Activated naive CD8-positive, alpha-beta T cell (primary cell): ENCODE data around the gene LRMDA.
"Not testable (repeated sequence)": the region's sequence is repeated elsewhere in the genome, so short reads cannot be mapped to it uniquely, and the experiment has no call there.

ENCODE experiments used
- H3K27ac Mint-ChIP-seq: one replicate; pipeline ENCODE4 v1.8.0; 2021; ENCODE audit warnings: mixed read lengths
- H3K27me3 Mint-ChIP-seq: one replicate; pipeline ENCODE4 v1.8.0; 2021; ENCODE audit warnings: mixed read lengths
- H3K36me3 Mint-ChIP-seq: one replicate; pipeline ENCODE4 v1.8.0; 2021; ENCODE audit warnings: mixed read lengths
- H3K4me1 Mint-ChIP-seq: one replicate; pipeline ENCODE4 v1.8.0; 2021; ENCODE audit warnings: low read depth, mixed read lengths
- H3K4me3 Mint-ChIP-seq: one replicate; pipeline ENCODE4 v1.8.0; 2021; ENCODE audit warnings: mild to moderate bottlenecking, mixed read lengths
- H3K9me3 Mint-ChIP-seq: one replicate; pipeline ENCODE4 v1.8.0; 2021; ENCODE audit warnings: low read depth, mixed read lengths

LRMDA gene

DNA sequence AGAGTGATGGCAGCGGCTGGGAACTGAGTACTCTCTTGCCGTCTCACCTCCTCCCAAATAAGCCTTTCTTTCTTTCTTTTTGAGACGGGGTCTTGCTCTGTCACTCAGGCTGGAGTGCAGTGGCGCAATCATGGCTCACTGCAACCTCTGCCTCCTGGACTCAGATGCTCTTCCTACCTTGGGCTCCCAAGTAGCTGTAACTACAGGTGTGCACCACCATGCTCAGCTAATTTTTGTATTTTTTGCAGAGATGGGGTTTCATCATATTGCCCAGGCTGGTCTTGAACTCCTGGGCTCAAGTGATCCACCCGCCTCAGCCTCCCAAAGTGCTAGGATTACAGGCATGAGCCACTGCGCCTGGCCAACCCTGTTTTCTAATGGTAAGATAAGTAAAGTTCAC is 174.4 kb downstream of the LRMDA start:
- H3K4me1 Mint-ChIP-seq, H3K27me3 Mint-ChIP-seq, H3K4me3 Mint-ChIP-seq, H3K36me3 Mint-ChIP-seq, H3K27ac Mint-ChIP-seq, H3K9me3 Mint-ChIP-seq: not testable (repeated sequence)

DNA sequence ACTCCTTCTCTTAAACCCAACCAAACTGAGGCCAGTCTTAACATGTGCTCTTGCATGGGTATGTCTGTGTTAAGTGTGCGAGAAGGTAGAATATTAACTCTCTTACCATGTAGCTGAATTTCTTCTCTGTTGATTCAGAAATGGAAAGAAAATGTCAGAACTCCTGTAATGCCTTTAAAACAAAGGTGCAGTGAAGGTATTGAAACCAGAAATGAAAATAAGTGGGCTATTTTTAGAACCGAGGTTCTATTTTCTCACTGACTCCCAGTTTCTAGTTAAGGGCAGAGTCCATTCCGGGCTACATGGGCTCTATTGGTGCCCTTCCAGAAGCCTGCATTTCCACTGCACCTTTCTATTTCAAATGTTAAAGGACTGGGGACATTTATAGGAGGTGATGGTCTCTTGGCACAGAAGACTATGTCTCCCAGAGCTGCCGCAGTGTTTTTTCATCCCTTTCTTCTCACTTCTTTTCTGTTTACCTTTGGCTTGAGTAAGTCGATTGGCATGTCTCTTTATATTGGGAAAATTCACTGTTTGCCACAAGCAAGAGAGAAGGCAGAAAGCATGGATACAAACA is 174.9 kb downstream of the LRMDA start:
- no peaks in the 10 kb centered on the region for H3K36me3 Mint-ChIP-seq
- H3K27ac Mint-ChIP-seq: no peak overlapping the region
- H3K27me3 Mint-ChIP-seq: peaks cover 5% of the 10 kb centered on the region
- H3K4me3 Mint-ChIP-seq: no peak overlapping the region
- no peaks in the 10 kb centered on the region for H3K9me3 Mint-ChIP-seq
- no peaks in the 10 kb centered on the region for H3K4me1 Mint-ChIP-seq

DNA sequence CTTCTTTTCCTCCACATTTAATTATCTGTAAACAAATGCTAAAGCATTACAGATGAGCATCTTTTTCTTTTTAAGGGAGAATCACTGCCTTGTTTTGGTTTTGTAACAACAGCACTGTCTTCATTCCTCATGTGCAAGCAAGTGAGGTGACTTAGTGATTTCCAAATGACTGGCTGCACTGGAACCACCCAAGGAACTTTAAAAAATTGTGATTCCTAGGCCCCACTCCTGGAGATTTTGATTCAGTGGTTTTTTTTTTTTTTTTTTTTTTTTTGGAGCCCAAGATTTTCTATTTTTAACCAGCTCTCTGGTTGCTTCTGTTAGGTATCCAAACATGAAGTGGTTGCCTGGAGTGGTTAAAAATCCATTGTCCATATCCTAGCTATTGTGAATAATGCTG is 176.2 kb downstream of the LRMDA start:
- H3K4me3 Mint-ChIP-seq: no peak overlapping the region
- no peaks in the 10 kb centered on the region for H3K4me1 Mint-ChIP-seq
- H3K27ac Mint-ChIP-seq: no peak overlapping the region
- no peaks in the 10 kb centered on the region for H3K36me3 Mint-ChIP-seq
- H3K9me3 Mint-ChIP-seq: no peaks in the 10 kb centered on the region
- peaks cover 5% of the 10 kb centered on the region for H3K27me3 Mint-ChIP-seq

GRCh38 chr10:75610183-75610582 is 178.8 kb downstream of the LRMDA start:
- no peaks in the 10 kb centered on the region for H3K36me3 Mint-ChIP-seq
- H3K4me1 Mint-ChIP-seq: no peaks in the 10 kb centered on the region
- H3K27ac Mint-ChIP-seq: no peak overlapping the region

DNA sequence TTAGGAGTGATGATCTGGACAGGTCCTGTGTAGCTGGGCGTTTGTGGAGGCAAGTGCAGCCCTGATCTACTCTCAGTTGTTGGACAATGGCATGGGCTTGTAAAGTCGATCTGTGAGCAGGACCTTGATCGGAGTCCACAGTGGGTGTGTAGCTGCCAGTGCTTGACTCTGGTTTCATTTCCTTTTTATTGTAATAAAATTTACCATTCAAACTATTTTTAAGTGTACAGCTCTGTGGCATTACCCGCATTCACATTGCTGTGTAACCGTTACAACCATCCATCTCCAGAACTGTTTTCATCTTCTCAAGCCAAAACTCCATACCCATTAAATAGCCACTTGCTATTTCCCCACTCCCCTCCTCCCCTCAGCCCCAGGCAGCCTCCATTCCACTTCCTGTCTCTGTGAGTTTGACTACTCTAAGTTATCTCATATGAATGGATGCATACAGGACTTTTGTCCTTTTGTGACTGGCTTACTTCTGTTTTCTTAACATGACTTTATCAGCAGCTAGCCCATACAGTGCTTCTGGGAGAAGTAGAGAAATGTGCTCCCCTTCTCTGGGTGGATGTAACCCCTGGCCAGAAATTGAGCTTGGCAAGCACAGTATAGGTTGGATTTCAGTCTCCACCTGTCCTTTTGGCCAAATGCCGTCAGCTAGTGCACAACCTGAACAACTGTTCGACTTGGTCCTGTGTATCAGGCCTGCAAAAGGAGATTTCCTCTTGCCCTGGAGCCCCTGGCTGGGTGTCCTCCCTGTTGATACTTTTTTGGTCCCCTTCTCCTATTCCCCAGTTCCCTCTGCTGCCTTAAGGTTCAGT is 180.0 kb downstream of the LRMDA start:
- Mint-ChIP-seq H3K27ac (no peak overlapping the region), H3K4me1 (no peaks in the 10 kb centered on the region), H3K4me3 (no peak overlapping the region), H3K27me3 (peaks cover 4% of the 10 kb centered on the region), H3K9me3 (no peaks in the 10 kb centered on the region), H3K36me3 (no peaks in the 10 kb centered on the region)

More at GRCh38 chr10:75610183-75610582, 178.8 kb downstream of the LRMDA start:
- Mint-ChIP-seq H3K9me3 (no peaks in the 10 kb centered on the region), H3K4me3 (no peak overlapping the region), H3K27me3 (peaks cover 5% of the 10 kb centered on the region)

- peaks cover 8% of the 10 kb centered on the region for H3K27me3 Mint-ChIP-seq
- no peaks in the 10 kb centered on the region for H3K36me3 Mint-ChIP-seq
- H3K27ac Mint-ChIP-seq: no peak overlapping the region
- H3K4me3 Mint-ChIP-seq: no peak overlapping the region
- no peaks in the 10 kb centered on the region for H3K9me3 Mint-ChIP-seq
- no peaks in the 10 kb centered on the region for H3K4me1 Mint-ChIP-seq
Measured at GRCh38 chr10:75611993-75612372, 180.6 kb downstream of the LRMDA start.

DNA sequence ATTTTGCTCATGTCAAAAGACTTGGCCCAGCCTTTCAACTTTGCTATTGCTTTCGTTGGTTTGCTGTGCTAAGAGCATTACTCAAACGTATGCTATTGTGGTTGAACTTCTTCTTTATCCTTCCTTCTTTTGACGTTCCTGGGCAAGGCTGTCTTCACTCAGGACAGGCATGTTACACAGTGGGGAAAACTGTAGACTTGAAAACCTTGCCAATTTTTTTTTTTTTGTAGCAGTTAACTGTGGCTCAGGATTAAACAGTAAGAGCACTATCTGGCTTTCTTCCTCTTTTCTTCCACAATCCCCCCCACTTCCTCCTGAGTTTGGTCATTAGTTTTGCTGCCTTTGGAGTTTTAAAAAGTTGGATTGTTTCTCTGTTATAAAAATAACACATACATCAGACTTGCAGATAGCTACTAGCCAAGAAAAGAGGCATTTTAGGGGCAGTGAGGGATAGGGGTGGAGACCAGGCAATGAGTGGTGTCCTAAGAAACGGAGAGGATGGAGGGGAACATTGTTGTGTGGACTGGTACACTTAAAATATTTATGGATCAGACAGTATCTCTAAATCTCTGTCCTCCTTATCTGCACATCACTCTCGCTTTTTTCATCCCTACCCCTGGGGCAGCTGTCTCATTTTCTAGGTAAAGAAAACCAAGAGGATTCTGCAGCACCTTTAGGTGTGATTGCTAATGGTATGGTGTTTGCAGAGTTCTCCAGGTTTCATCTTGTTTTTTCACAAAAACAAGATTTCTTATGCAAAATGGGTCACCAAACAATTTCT is 181.7 kb downstream of the LRMDA start:
- H3K36me3 Mint-ChIP-seq: no peaks in the 10 kb centered on the region
- no peaks in the 10 kb centered on the region for H3K9me3 Mint-ChIP-seq
- no peak overlapping the region for H3K4me3 Mint-ChIP-seq
- peaks cover 6% of the 10 kb centered on the region for H3K27me3 Mint-ChIP-seq
- H3K27ac Mint-ChIP-seq: no peak overlapping the region
- H3K4me1 Mint-ChIP-seq: no peaks in the 10 kb centered on the region

GRCh38 chr10:75613685-75614504 is 182.5 kb downstream of the LRMDA start:
- no peaks in the 10 kb centered on the region for H3K9me3 Mint-ChIP-seq
- no peaks in the 10 kb centered on the region for H3K36me3 Mint-ChIP-seq
- no peak overlapping the region for H3K27ac Mint-ChIP-seq
- H3K4me3 Mint-ChIP-seq: no peak overlapping the region
- no peaks in the 10 kb centered on the region for H3K4me1 Mint-ChIP-seq
- peaks cover 6% of the 10 kb centered on the region for H3K27me3 Mint-ChIP-seq

DNA sequence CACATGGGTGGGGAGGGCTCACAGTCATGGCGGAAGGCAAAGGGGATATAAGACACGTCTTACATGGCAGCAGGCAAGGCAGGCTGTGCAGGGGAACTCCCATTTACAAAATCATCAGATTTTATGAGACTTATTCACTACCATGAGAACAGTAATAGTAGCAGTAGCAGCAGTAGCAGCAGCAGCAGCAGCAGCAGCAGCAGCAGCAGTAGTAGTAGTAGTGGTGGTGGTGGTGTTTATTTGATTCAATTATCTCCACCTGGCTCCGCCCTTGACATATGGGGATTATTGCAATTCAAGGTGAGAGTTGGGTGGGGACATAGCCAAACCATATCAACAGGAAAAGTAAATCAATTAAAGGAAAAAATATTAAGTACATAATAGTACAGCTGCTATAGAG is 184.7 kb downstream of the LRMDA start:
- H3K4me3 Mint-ChIP-seq: no peak overlapping the region
- no peaks in the 10 kb centered on the region for H3K4me1 Mint-ChIP-seq
- H3K27me3 Mint-ChIP-seq: peaks cover 6% of the 10 kb centered on the region
- no peaks in the 10 kb centered on the region for H3K9me3 Mint-ChIP-seq
- no peaks in the 10 kb centered on the region for H3K36me3 Mint-ChIP-seq
- no peak overlapping the region for H3K27ac Mint-ChIP-seq

DNA sequence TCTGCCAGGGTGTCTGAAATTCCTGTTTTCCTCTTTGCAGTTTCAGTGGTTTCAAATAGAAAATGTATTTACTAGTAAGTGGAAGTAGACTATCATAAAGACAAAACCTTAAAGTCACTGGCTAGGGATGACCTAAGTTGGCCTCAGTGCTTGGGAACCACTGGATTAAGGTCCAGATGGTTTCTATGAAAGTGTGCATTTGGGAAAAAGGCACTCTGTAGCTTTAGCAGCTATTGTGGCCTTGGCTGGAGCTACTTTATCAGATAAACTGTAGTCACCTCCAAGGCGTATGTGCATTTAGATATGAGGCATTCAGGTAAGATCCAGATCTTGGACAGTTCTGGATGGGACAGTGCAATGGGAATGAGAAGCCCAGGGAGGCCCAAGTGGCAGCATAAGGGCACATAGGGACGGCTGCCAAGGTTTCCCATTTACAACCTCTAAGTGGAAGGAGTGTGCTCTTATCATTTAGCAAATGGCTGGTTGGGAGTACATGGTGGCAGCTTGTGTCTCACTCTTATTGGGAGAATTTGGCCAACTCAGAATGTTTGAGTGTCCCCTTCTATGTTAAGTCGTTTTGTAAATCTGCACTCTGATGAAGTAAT is 185.6 kb downstream of the LRMDA start:
- no peaks in the 10 kb centered on the region for H3K9me3 Mint-ChIP-seq
- H3K36me3 Mint-ChIP-seq: no peaks in the 10 kb centered on the region
- H3K27ac Mint-ChIP-seq: no peak overlapping the region
- no peaks in the 10 kb centered on the region for H3K4me1 Mint-ChIP-seq
- no peak overlapping the region for H3K4me3 Mint-ChIP-seq
- H3K27me3 Mint-ChIP-seq: peaks cover 6% of the 10 kb centered on the region

DNA sequence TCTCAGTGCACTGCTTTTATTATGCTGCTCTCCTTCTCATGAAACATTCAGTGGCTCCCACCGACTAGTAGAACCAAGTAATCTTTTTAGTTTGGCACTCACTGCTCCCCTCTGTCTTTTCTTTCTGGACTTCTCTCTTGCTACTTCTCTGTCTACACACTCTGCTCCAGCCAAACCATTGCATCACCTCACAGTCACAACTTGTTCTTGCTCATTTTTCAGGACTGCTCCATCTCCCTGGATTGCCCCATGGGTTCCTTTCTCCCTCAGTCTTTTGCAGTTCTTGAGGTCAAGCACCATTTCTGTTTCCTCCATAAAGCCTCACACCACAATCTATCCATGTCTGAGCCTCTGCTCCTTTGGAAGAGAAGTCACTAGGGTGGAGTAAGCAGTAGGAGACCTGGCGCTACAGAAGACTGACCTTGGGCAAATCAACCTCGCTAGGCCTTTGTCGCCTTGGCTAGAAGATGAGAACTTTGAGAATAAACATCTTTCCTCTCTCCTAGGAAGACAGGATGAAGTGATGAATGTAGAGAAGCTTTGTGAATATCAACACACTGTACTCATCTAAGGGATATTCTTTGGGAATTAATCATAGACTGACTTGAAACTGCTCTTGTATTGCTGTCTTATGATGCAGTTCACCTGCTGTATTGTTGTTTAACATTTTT is 186.2 kb downstream of the LRMDA start:
- Mint-ChIP-seq H3K9me3 (no peaks in the 10 kb centered on the region), H3K4me1 (no peaks in the 10 kb centered on the region), H3K27me3 (peaks cover 6% of the 10 kb centered on the region), H3K4me3 (no peak overlapping the region), H3K36me3 (no peaks in the 10 kb centered on the region), H3K27ac (no peak overlapping the region)

DNA sequence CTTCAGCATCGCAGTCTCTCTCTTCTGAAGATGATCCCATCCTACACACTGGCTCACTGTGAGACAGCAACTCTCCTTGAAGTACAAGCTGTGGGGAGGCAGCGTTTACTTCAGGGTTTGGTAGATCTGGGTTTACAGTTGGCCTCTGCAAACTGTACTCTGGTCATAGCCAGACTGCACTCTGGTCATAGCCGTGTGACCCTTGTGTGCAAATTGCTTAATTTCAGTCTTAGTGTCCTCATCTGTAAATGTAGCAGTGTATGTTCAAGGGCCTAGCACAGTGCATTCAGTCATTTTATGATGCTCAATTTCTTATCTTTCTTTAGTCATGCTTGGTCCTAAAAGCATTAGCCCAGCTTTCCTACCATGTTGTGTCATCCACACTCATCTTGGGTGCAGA is 188.2 kb downstream of the LRMDA start:
- H3K27me3 Mint-ChIP-seq: peaks cover 4% of the 10 kb centered on the region
- no peak overlapping the region for H3K27ac Mint-ChIP-seq
- no peak overlapping the region for H3K4me3 Mint-ChIP-seq
- H3K9me3 Mint-ChIP-seq: no peaks in the 10 kb centered on the region
- H3K36me3 Mint-ChIP-seq: no peaks in the 10 kb centered on the region
- no peaks in the 10 kb centered on the region for H3K4me1 Mint-ChIP-seq

GRCh38 chr10:75620356-75620755 is 188.9 kb downstream of the LRMDA start:
- Mint-ChIP-seq H3K27ac (no peak overlapping the region), H3K27me3 (peaks cover 3% of the 10 kb centered on the region), H3K4me1 (no peaks in the 10 kb centered on the region), H3K9me3 (no peaks in the 10 kb centered on the region), H3K4me3 (no peak overlapping the region), H3K36me3 (no peaks in the 10 kb centered on the region)

- not testable (repeated sequence) for H3K9me3 Mint-ChIP-seq, H3K36me3 Mint-ChIP-seq, H3K27me3 Mint-ChIP-seq, H3K4me3 Mint-ChIP-seq, H3K4me1 Mint-ChIP-seq, H3K27ac Mint-ChIP-seq
Measured at GRCh38 chr10:75621003-75621402, 189.6 kb downstream of the LRMDA start.
